Vagina (tissue), 2 donors: ENCODE results near the gene P2RY8.

Source experiments
- CTCF ChIP-seq, 3 experiments: fragments of 450-650 bp in 2 of 3; fragments of 200-600 bp in 1 of 3; sonication (generic) in 1 of 3; IDR thresholded peaks; one replicate each; pipeline ENCODE4 v1.5.1; 2017 to 2019; ENCODE audit warnings: antibody characterized with exemption in 3 of 3, mild to moderate bottlenecking in 2 of 3, moderate library complexity in 2 of 3
- POLR2A ChIP-seq, 2 donors: fragments of 450-650 bp; IDR thresholded peaks; one replicate each; pipeline ENCODE4 v1.6.1; 2017; ENCODE audit warnings: antibody characterized with exemption in 2 of 2, mild to moderate bottlenecking in 2 of 2, moderate library complexity in 2 of 2

DNA sequence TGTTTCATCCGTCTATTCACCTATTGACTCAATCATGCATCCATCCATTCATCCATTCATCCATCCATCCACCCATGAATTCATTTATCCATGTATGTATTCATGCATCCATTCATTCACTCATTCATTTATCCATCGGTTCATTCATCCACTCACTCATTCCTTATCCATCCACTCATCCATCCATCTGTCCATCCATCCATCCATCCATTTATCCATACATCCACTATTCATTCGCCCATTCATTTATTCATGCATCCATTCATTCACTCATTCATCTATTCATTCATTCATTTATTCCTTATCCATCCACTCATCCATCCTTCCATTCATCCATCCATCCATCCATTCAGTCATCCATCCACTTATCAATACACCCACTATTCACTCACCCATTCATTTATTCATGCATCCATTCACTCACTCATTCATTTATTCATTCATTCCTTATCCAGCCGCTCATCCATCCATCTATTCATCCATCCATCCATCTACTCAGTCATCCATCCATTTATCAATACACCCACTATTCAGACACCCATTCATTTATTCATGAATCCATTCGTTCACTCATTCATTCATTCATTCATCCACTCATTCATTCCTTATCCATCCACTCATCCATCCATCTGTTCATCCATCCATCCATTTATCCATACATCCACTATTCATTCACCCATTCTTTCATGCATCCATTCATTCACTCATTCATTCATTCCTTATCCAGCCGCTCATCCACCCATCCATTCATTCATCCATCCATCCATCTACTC is 11.2 kb downstream of the P2RY8 start:
- TF ChIP-seq CTCF (IDR thresholded peaks at IDR 0.05) = no peak
- TF ChIP-seq POLR2A (IDR thresholded peaks at IDR 0.05) = no peak
